NCI-H1417 treated with DMSO at 0.1 percent for 48 hours (cell line): ENCODE measurements around the gene RCC2.

Experiments used
- DNase-seq: peaks from one replicate; lab custom pipeline; 2025; lab: John Stamatoyannopoulos, UW

The RCC2 gene

DNA sequence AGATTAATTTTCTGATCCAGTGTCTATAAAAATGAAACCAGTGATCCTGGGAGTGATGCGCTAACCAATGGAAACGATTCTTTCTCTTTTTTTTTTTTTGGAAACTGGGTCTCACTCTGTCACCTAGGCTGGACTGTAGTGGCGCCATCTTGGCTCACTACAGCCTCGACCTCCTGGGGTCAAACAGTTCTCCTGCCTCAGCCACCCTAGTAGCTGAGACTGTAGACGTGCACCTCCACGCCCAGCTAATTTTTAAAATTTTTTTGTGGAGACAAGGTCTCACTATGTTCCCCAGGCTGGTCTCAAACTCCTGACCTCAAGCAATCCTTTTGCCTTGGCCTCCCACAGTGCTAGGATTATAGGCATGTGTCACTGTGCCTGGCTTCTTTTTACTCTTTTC is 3.4 kb upstream of the RCC2 start:
- DNase-seq, result no peak

DNA sequence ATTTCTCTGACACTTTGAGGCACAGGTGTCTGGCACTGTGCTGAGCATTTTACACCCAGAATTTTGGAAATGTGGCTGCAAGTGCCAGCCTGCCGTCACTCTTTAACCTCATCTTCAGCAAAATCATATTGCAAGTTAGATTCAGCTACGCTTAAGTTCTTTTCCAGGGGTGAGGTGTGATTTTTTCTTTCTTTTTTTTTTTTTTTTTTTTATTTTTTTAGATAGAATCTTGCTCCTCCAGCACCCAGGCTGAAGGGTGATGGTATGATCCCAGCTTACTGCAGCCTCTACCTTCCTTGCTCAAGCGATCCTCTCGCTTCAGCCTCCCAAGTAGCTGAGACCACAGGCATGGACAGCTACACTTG is 2.5 kb upstream of the RCC2 start:
- DNase-seq, result no peak

DNA sequence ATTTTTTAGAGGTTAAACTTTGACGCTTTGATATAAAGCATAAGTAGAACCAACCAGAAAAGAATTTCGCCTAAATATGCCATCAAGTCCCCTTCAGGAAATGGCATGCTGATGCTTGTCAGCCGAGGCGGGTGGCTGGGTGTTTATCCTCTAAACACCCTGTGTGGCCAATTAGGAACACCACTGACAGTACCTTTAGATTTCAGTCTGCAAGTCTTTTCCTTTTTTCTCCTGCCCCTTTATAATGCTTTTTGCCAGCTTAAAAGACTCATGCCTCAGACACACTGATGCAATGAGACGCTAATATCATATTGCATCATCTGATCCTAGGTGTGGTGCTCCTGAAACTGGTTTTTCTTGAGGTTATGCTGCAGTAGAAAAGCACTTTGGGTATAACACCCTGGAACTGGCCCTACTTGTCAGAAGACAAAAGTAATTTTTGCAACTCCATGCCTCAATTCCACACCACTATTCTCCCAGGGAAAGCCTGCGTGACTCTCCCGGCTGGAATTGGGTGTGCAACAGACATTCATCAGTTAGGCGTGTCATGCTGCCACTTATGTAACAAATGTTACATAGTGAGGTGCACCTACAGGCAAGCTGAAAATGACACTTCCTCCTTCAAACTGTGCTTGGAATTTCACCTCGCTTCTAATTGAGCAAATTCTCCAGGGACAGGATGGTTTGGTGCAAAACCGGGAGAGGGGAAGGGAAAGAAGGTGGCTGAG is 2.0 kb upstream of the RCC2 start:
- no peak for DNase-seq

DNA sequence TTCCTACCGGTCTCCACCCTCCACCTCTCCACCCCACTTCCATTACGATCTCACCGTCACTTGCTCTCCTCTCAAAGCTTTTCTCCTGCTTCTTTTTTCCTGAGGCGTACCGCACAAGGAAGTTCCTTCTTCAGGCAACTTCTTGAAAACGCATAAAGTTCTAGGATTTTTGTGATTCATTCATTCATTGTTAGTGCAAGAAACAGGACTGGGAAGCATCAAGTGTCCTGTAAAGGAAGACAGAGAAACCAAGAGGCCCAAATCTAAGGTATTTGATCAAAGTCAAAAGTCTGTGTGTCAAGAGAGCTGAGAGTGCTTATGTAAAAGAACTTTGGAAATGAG is 1.3 kb upstream of the RCC2 start:
- DNase-seq, result no peak

DNA sequence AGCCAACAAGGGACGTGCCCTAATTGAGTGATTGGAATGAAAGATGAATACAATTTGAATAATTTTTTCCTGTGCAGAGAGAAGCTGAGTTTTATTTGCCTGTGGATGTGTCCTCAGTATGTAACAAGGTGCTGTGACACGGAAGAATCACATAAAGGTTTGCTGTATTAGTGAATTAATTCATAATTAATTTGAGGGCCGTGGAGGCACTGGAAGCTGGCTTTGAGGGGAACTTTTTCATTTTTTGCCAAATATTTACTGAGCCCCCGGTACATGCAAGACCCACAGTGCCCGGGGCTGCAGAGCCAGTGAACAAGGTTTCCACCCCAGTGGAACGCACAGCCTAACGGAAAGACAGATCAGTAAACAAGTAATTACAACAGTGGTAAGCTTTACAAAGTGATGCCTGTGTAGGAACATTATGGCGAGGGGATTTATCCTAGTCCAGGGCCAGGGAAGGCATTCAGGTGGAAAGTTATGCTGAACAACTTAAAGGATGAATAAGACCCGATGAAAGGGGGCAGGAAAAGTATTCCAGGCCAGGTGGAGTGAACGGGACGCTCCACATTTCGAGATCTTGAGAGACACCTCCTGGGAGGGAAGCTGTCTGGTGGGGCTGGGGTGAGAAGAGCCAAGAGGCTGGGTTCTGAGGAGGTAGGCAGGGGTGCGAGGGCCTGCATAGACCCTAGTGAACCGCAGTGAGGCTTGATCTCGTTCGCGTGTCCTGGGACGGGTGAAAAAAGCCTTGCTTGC is 773 bp upstream of the RCC2 start:
- DNase-seq, result no peak

DNA sequence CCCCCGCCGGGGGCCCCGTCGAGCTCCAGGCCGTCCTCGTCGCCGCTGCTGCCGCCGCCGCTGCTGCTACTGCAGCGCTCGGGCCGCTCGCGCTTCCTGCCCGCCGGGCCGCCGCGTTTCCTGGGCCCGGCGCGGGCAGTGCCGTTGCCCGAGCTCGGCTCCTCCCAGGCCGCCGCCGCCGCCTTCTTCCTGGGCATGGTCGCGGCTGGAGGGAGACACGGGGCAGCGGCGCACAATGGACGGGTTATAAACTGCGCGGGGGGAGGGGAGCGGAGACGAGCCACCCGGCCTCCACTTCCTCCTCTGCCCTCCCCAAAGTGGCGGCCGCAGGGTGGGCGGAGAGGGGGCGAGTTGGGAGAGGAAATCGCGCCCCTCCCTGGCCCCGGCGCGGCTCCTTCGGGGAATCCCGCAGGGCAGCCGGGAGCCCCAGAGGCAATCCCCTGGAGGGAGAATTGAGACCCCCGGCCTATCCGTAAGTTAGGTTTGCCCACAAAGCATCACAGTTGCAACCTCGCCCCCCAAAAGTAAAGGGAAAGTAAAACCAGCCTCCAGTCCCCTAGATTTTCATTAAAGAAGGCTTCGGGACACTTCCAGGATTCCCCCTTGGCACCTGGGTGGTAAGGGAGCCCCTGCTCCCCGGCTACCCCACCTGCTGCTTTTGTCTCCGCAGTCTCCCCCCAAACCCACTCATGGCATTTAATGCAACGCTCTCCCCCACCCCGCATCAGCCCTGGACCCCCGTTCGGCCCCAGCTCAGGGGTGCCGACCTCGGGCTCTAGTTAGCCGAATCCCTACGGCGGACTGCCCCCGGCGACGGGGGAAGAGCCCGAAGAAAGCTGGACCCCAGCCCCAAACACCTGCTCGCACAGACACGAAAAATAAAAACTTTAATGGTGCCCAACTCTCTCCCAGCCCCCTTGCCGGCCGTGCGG is 893 bp downstream of the RCC2 start:
- DNase-seq, result no peak

- no peak for DNase-seq
Observed at GRCh38 chr1:17437580-17438317, 1.7 kb downstream of the RCC2 start.

GRCh38 chr1:17437260-17437579 is 2.3 kb downstream of the RCC2 start:
- no peak for DNase-seq

GRCh38 chr1:17436380-17437174 is 2.9 kb downstream of the RCC2 start:
- no peak for DNase-seq

- no peak for DNase-seq
Observed at GRCh38 chr1:17434601-17435000, 4.9 kb downstream of the RCC2 start.

- no peak for DNase-seq
Observed at GRCh38 chr1:17434016-17434415, 5.5 kb downstream of the RCC2 start.

DNA sequence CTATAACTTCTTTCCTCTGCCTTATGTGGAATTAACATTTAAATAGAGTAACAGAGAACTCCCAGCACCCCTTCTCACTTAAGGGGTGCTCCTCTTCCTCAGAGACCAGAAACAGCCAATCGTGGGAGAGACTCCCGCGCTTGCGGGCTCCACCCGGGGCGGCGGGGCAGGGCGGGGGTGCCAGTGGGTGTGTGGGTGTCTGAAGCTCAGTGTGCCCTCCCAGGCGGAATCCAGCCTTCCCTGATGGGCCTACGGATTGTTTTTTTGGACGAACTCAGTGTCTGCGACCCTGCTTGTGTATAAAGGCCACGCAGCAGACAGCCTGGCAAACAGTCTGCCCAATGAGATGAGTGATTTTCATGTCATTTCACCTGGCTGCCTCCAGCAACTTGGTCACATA is 6.2 kb downstream of the RCC2 start:
- no peak for DNase-seq

DNA sequence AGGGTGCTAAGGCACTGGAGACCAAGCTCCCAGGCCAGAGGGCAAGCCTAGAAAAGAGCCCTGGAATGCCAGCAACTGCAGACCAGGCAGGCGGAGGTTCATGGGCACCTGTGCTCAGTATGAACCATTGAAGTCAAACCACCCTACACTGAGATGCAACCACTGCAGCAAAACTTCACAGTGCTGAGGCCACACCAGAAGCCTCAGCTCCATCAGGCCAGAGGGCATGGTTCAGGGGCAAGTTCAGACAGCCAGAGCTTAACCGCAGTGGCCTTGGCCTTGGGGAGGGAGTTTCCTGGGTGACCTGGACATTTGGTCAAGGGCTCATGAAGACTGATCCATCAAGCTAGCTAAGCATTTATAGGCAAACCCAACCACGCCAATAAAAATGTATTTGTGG is 7.1 kb downstream of the RCC2 start:
- no peak for DNase-seq

- no peak for DNase-seq
Observed at GRCh38 chr1:17429183-17429582, 10.3 kb downstream of the RCC2 start.

DNA sequence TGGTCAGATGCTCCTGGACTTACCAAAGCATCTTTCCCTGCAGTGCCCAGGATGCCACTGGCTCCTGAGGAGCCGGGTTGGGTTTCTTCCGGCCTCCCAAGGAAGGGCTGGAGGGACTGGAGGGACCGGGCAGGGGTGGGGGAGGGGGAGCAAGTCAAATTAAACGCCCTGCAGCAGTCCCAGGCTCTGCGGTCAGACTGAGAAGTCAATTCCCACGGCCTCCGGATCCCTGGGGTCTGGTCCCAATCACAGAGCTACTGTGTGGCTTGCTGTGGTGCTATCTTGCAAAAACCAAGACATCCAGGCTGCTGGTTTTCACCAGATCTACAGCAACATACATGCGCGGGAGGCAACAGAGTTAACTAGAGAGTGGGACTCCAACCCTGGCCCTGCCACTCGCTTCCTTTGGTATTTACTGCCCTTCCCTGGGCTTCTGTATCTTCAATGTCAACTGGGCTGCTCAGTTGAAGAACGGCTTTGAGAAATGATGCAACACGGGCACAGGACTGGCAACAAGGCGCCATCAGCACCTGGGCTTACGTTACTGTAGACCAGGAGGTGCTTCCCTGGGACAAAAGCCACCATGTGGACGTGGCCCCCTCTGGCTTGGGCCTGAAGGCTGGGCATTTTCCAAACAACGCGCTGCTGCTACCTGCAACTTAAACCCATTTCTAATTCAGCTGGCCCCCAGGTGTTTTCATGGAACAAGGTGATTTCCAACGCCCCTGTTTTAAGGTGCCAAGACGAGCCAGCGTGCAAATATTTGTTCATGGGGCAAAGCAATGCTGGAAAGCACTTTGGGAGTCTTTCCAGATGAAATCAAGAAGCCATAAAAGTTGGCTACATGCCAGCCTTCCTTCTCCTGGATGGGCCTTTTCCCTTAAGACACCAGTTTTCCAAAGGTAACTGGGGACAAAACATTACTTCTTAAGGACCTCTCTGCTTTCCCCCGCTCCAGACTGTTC is 11.5 kb downstream of the RCC2 start:
- DNase-seq, result no peak

- no peak for DNase-seq
Observed at GRCh38 chr1:17425806-17426600, 13.5 kb downstream of the RCC2 start.

DNA sequence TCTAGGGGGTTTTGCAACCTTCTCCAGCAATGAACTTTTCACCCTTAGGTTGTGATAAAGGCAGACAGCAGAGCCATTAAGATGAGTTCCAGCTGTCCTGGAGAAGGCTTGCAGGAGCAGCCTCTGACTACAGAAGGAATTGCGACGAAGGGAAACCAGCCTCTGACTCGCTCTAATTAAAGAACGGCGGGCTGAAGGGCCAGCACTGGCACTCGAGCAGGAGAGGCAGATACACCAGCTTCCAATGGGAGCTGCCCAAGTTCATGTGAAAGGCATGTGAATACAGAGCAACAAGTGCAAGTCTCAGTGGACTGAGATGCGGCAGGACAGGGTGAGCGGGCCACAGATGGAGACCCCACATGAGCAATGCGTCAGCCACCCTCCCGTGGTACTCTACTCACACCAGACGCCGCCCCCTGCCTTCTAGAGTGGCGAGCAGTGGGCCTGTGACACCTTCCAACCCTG is 15.7 kb downstream of the RCC2 start:
- no peak for DNase-seq

DNA sequence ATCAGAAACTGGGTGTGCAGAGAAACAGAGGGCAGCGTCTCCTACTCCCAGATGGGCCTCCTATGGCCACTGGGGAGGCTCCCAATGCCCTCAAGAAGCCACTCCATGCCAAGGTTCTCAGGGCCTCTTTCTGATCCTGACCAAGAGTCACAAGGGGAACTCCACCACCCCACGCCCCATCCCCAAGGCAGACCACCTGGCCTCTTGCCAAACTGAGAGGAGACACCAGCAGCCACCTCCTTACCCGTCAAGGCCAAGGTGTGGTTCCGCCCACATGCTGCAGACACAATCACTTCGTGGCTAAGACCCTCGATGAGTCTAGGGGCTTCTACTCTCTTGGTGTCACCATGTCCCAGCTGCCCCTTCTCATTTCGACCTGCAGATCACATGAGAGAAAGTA is 17.0 kb downstream of the RCC2 start:
- no peak for DNase-seq

- DNase-seq, result no peak
Observed at GRCh38 chr1:17420391-17420918, 19.0 kb downstream of the RCC2 start.
